Measurements from ENCODE around the gene TEAD1. TPM values are rescaled to one million over a fixed set of nuclear protein-coding genes. Genes with fewer than 3 reads are reported as not detected.

TEAD1 gene
- total RNA-seq, 2 donors from 2014 or later: 76.4 to 94.4 TPM

GRCh38 chr11:12784445-12784844 lies 110.2 kb downstream of the TEAD1 start:
- Histone ChIP-seq H3K9me3 (ENCODE audit: control insufficient read depth, low read length) (peaks cover 5% of the 10 kb centered on the region), H3K9ac (ENCODE audit: extremely low read depth, low read length, poor library complexity, severe bottlenecking) (no peak overlapping the region), H3K4me1 (ENCODE audit: control insufficient read depth, insufficient read depth, low read length) (peaks cover 9% of the 10 kb centered on the region), H3K36me3 (ENCODE audit: control insufficient read depth, insufficient read depth, low read length) (peaks cover 50% of the 10 kb centered on the region), H3K27me3 (ENCODE audit: control insufficient read depth, insufficient read depth, low read length, poor library complexity, severe bottlenecking) (no peaks in the 10 kb centered on the region), H3K4me3 (ENCODE audit: low read length) (no peak overlapping the region), H3K27ac (ENCODE audit: low read depth, low read length) (no peak overlapping the region)
- H3K4me1 Mint-ChIP-seq: peaks cover 16% of the 10 kb centered on the region
- WGBS, 2 experiments (ENCODE audit: insufficient coverage in 1 of 2, insufficient read length in 1 of 2): 0 to 29% methylated on average over 1 to 3 of the region's 3 CpGs
- no peak for TF ChIP-seq CTCF (conservative IDR thresholded peaks at IDR 0.05)
- no peaks in the 10 kb centered on the region for H3K27me3 Mint-ChIP-seq (ENCODE audit: insufficient read depth)
- no peak for DNase-seq
- H3K27ac Mint-ChIP-seq: no peak overlapping the region
- H3K9me3 Mint-ChIP-seq: peaks cover 2% of the 10 kb centered on the region
- peaks cover 8% of the 10 kb centered on the region for H3K36me3 Mint-ChIP-seq (ENCODE audit: low read depth)
- H3K4me3 Mint-ChIP-seq: no peak overlapping the region

GRCh38 chr11:12784987-12785386 lies 110.8 kb downstream of the TEAD1 start:
- Mint-ChIP-seq H3K9me3 (no peaks in the 10 kb centered on the region), H3K36me3 (ENCODE audit: low read depth) (peaks cover 4% of the 10 kb centered on the region), H3K4me3 (no peak overlapping the region), H3K27me3 (ENCODE audit: insufficient read depth) (no peaks in the 10 kb centered on the region), H3K27ac (no peak overlapping the region), H3K4me1 (peaks cover 16% of the 10 kb centered on the region)
- Histone ChIP-seq H3K36me3 (ENCODE audit: control insufficient read depth, insufficient read depth, low read length) (peaks cover 45% of the 10 kb centered on the region), H3K9ac (ENCODE audit: extremely low read depth, low read length, poor library complexity, severe bottlenecking) (no peak overlapping the region), H3K27ac (ENCODE audit: low read depth, low read length) (no peak overlapping the region), H3K4me1 (ENCODE audit: control insufficient read depth, insufficient read depth, low read length) (peaks cover 9% of the 10 kb centered on the region), H3K27me3 (ENCODE audit: control insufficient read depth, insufficient read depth, low read length, poor library complexity, severe bottlenecking) (no peaks in the 10 kb centered on the region), H3K9me3 (ENCODE audit: control insufficient read depth, low read length) (no peaks in the 10 kb centered on the region), H3K4me3 (ENCODE audit: low read length) (no peak overlapping the region)
- TF ChIP-seq CTCF (conservative IDR thresholded peaks at IDR 0.05): no peak
- no peak for DNase-seq
- 85% methylated on average over 5 of the region's 5 CpGs; no CpG with 5 or more reads in 1 of the 2 experiments for WGBS, 2 experiments (ENCODE audit: insufficient coverage in 1 of 2, insufficient read length in 1 of 2)

- Histone ChIP-seq H3K36me3 (ENCODE audit: control insufficient read depth, insufficient read depth, low read length) (peaks cover 37% of the 10 kb centered on the region), H3K4me1 (ENCODE audit: control insufficient read depth, insufficient read depth, low read length) (peaks cover 10% of the 10 kb centered on the region), H3K9ac (ENCODE audit: extremely low read depth, low read length, poor library complexity, severe bottlenecking) (no peak overlapping the region), H3K4me3 (ENCODE audit: low read length) (no peak overlapping the region), H3K9me3 (ENCODE audit: control insufficient read depth, low read length) (no peaks in the 10 kb centered on the region), H3K27ac (ENCODE audit: low read depth, low read length) (no peak overlapping the region), H3K27me3 (ENCODE audit: control insufficient read depth, insufficient read depth, low read length, poor library complexity, severe bottlenecking) (no peaks in the 10 kb centered on the region)
- no peak for TF ChIP-seq CTCF (conservative IDR thresholded peaks at IDR 0.05)
- no peak overlapping the region for H3K4me3 Mint-ChIP-seq
- H3K27ac Mint-ChIP-seq: no peak overlapping the region
- DNase-seq: no peak
- no peaks in the 10 kb centered on the region for H3K27me3 Mint-ChIP-seq (ENCODE audit: insufficient read depth)
- 93% methylated on average over 5 of the region's 5 CpGs; no CpG with 5 or more reads in 1 of the 2 experiments for WGBS, 2 experiments (ENCODE audit: insufficient coverage in 1 of 2, insufficient read length in 1 of 2)
- peaks cover 2% of the 10 kb centered on the region for H3K36me3 Mint-ChIP-seq (ENCODE audit: low read depth)
- peaks cover 21% of the 10 kb centered on the region for H3K4me1 Mint-ChIP-seq
- no peaks in the 10 kb centered on the region for H3K9me3 Mint-ChIP-seq
Observed at GRCh38 chr11:12785901-12786300, 111.7 kb downstream of the TEAD1 start.
